ENCODE results near the gene ESCO1.

The ESCO1 gene

GRCh38 chr18:21522530-21522929, 78.0 kb downstream of the ESCO1 start:
- TF ChIP-seq, protein P1, sequence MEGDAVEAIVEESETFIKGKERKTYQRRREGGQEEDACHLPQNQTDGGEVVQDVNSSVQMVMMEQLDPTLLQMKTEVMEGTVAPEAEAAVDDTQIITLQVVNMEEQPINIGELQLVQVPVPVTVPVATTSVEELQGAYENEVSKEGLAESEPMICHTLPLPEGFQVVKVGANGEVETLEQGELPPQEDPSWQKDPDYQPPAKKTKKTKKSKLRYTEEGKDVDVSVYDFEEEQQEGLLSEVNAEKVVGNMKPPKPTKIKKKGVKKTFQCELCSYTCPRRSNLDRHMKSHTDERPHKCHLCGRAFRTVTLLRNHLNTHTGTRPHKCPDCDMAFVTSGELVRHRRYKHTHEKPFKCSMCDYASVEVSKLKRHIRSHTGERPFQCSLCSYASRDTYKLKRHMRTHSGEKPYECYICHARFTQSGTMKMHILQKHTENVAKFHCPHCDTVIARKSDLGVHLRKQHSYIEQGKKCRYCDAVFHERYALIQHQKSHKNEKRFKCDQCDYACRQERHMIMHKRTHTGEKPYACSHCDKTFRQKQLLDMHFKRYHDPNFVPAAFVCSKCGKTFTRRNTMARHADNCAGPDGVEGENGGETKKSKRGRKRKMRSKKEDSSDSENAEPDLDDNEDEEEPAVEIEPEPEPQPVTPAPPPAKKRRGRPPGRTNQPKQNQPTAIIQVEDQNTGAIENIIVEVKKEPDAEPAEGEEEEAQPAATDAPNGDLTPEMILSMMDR (IDR thresholded peaks at IDR 0.05; ENCODE audit: low read depth, low read length, missing control alignments) = no peak
- H3K27me3 ChIP-seq (replicated peaks) = no peaks in the 10 kb centered on the region
- H3K36me3 ChIP-seq (replicated peaks) = peaks cover 2% of the 10 kb centered on the region
- DNase-seq = no peak
- no peak overlapping the region for H3K4me3 ChIP-seq (ENCODE audit: low read depth, low read length)
- in situ Hi-C loops (cut with HindIII; ENCODE audit: low pct_ligation_motif_present, low sequenced_read_pairs) = no loop called here
- H3K27ac ChIP-seq = no peak overlapping the region

DNA sequence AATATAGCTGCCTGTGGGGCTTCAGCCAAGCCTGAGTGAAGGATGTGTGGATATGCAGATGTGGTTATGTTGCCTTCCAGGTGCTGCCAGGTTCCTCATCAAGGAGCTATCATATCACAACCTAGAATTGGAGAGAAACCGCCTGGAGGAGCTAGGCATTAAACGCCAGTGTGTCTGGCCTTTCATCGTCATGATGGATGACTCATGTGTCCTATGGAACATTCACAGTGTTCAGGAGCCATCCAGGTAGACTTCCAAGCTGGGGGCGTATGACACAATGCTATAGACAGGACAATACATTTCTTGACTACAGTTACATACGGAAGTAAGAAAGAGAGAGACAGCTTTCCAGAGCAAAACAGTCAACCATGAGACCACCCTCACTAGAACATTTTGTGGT, 86.8 kb downstream of the ESCO1 start:
- no peak overlapping the region for H3K27ac ChIP-seq
- TF ChIP-seq, protein P1 (IDR thresholded peaks at IDR 0.05; ENCODE audit: low read depth, low read length, missing control alignments) = no peak

DNA sequence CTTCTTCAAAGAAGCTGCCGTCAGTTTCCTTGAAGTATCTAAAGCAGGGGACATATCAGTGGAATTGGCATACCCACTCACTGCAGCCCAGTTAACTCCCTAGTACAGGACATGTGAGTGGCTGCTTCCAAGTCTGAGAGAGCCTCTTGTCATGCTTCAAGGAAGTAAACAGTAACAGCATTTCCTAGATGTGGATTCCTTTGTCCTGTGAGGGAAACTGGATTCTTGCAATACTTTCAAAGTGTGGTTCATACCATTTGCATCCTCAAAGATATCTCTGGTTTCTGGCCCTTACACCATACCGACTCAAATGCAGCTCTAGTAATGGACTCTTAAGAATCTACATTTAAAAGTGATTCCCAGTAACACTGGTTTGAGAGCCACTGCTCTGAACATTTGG, 87.2 kb downstream of the ESCO1 start:
- H3K27ac ChIP-seq = no peak overlapping the region
- TF ChIP-seq, protein P1 (IDR thresholded peaks at IDR 0.05; ENCODE audit: low read depth, low read length, missing control alignments) = no peak
- in situ Hi-C loops (cut with HindIII; ENCODE audit: low pct_ligation_motif_present, low sequenced_read_pairs) = no loop called here
- no peaks in the 10 kb centered on the region for H3K27me3 ChIP-seq (replicated peaks)
- no peak for DNase-seq
- H3K4me3 ChIP-seq (ENCODE audit: low read depth, low read length) = no peak overlapping the region
- peaks cover 2% of the 10 kb centered on the region for H3K36me3 ChIP-seq (replicated peaks)

More for the DNA sequence above, 86.8 kb downstream of the ESCO1 start:
- Histone ChIP-seq H3K4me3 (ENCODE audit: low read depth, low read length) (no peak overlapping the region), H3K27me3 (replicated peaks) (no peaks in the 10 kb centered on the region), H3K36me3 (replicated peaks) (peaks cover 2% of the 10 kb centered on the region)
- in situ Hi-C loops (cut with HindIII; ENCODE audit: low pct_ligation_motif_present, low sequenced_read_pairs) = no loop called here
- DNase-seq = no peak

- DNase-seq = no peak
- TF ChIP-seq, protein P1 (IDR thresholded peaks at IDR 0.05; ENCODE audit: low read depth, low read length, missing control alignments) = no peak
- Histone ChIP-seq H3K4me3 (ENCODE audit: low read depth, low read length) (no peak overlapping the region), H3K27me3 (replicated peaks) (no peaks in the 10 kb centered on the region), H3K36me3 (replicated peaks) (no peaks in the 10 kb centered on the region), H3K27ac (no peak overlapping the region)
- in situ Hi-C loops (cut with HindIII; ENCODE audit: low pct_ligation_motif_present, low sequenced_read_pairs) = no loop called here
These were observed 91.4 kb downstream of the ESCO1 start for GRCh38 chr18:21509062-21509461.

DNA sequence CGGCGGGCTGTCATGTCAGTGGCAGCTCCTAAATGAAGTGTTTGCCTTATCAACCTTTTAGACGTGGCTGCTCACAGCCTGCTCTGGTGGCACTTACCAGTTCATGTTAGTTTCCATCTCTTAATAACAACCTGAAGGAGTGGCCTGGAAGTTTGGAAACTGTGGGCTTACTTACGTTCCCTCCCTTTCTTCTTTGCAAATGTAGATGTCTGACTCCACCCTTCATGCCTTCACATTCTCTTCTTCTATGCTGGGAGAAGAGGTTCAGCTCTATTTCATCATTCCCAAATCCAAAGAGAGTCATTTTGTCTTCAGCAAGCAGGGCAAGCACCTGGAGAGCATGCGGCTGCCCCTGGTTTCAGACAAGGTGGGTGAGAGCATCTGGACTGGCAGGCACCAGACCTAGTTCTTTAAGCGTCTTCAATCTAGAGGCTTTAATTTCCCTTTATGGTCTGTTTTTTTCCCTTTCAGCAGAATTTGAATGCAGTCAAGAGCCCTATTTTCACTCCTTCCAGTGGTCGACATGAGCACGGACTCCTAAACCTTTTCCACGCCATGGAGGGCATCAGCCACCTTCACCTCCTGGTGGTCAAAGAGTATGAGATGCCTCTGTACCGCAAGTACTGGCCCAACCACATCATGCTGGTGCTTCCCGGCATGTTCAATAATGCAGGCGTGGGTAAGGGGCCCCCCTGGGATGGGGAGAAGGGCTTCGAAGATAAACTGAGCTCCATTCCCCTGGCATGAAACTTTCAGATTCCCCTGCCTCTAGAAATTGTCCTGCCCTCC, 92.4 kb downstream of the ESCO1 start:
- Histone ChIP-seq H3K27ac (no peak overlapping the region), H3K36me3 (replicated peaks) (no peaks in the 10 kb centered on the region), H3K4me3 (ENCODE audit: low read depth, low read length) (no peak overlapping the region), H3K27me3 (replicated peaks) (no peaks in the 10 kb centered on the region)
- TF ChIP-seq, protein P1 (IDR thresholded peaks at IDR 0.05; ENCODE audit: low read depth, low read length, missing control alignments) = no peak
- no peak for DNase-seq
- in situ Hi-C loops (cut with HindIII; ENCODE audit: low pct_ligation_motif_present, low sequenced_read_pairs) = no loop called here

- DNase-seq = no peak
- TF ChIP-seq, protein P1 (IDR thresholded peaks at IDR 0.05; ENCODE audit: low read depth, low read length, missing control alignments) = no peak
- Histone ChIP-seq H3K4me3 (ENCODE audit: low read depth, low read length) (no peak overlapping the region), H3K27ac (no peak overlapping the region), H3K27me3 (replicated peaks) (no peaks in the 10 kb centered on the region), H3K36me3 (replicated peaks) (no peaks in the 10 kb centered on the region)
- in situ Hi-C loops (cut with HindIII; ENCODE audit: low pct_ligation_motif_present, low sequenced_read_pairs) = no loop called here
These were observed 97.8 kb downstream of the ESCO1 start for GRCh38 chr18:21502661-21503060.

All from brain microvascular endothelial cell (primary cell).